Right cardiac atrium (tissue), 5 donors: ENCODE results near the gene GTPBP2. TPM values are rescaled to one million over a fixed set of nuclear protein-coding genes. Genes with fewer than 3 reads are reported as not detected.
"Not testable (repeated sequence)": the region's sequence is repeated elsewhere in the genome, so short reads cannot be mapped to it uniquely, and the experiment has no call there.

ENCODE experiments used
- ATAC-seq, 2 donors: fragments of 200-7000 bp; cut with Tn5 transposase; one replicate each; pipeline versions ENCODE4 v1.8.0 to v1.9.1; 2020; ENCODE audit warnings: moderate library complexity in 2 of 2, mild to moderate bottlenecking in 1 of 2
- DNase-seq, 3 donors: peaks; one replicate each; pipeline ENCODE4 v3.0.0-alpha.2; 2020
- H3K27ac ChIP-seq: one replicate; pipeline ENCODE4 v1.5.1; 2013; ENCODE audit warnings: mild to moderate bottlenecking, low read length, control low read depth, moderate library complexity
- H3K27me3 ChIP-seq: one replicate; pipeline ENCODE4 v1.6.1; 2013; ENCODE audit not compliant: control insufficient read depth, insufficient read depth
- H3K4me1 ChIP-seq: one replicate; pipeline ENCODE4 v1.6.1; 2013; ENCODE audit warnings: low read length; ENCODE audit not compliant: control insufficient read depth, insufficient read depth
- H3K4me3 ChIP-seq: one replicate; pipeline ENCODE4 v1.5.1; 2013; ENCODE audit warnings: low read length, control low read depth
- H3K9me3 ChIP-seq: one replicate; pipeline ENCODE4 v1.6.1; 2013; ENCODE audit warnings: low read length; ENCODE audit not compliant: control insufficient read depth
- WGBS: extraction: QIAGEN DNeasy Blood & Tissue Kit; methylation state at CpG from one replicate; pipeline ENCODE4 v1.1.7; 2013; 5-methylcytosine and 5-hydroxymethylcytosine counted together
- intact Hi-C, 4 donors: fragments of 100-400 bp; cut with DNase I; formaldehyde crosslinking; loops; one replicate each; pipeline versions ENCODE4 v1.11.0 to v1.14.0; 2022 to 2023
- polyA plus RNA-seq: library from polyadenylated mRNA; stranded (reverse); fragments of 200-250 nt; gene quantifications from one replicate; pipeline ENCODE4 v1.2.3, GENCODE V29; 2013
- total RNA-seq, 4 donors: library from RNA; stranded (reverse); fragmentation: NEBNext Ultra II Directional; extraction: Animal tissue kit (Norgen Biotek cat#: 25700); gene quantifications; one replicate each; pipeline ENCODE4 v1.2.1, GENCODE V29; 2021
- donor health status: healthy with polysubstance abuse.
- donor health status: DM: no; HTN: yes; CAD: no.
- donor health status: DM: no; HTN: no; CAD: no.
- donor health status: DM: no; HTN: yes; CAD: no; lungs with severe emphysema.
- donor health status: DM: yes; HTN: yes; CAD: no.

Gene GTPBP2
- total and polyA plus RNA-seq, 5 donors: 21.8 to 30.7 (median 28.2) TPM

GRCh38 chr6:43600595-43600994, 28.5 kb downstream of the GTPBP2 start:
- 97% methylated on average over 2 of the region's 2 CpGs for WGBS
- H3K9me3 ChIP-seq: no peaks in the 10 kb centered on the region
- H3K27me3 ChIP-seq: no peaks in the 10 kb centered on the region
- no peak overlapping the region for H3K4me3 ChIP-seq
- H3K4me1 ChIP-seq: no peaks in the 10 kb centered on the region
- ATAC-seq (no peak), DNase-seq (no peak)
- intact Hi-C loops: no loop called here
- no peak overlapping the region for H3K27ac ChIP-seq

DNA sequence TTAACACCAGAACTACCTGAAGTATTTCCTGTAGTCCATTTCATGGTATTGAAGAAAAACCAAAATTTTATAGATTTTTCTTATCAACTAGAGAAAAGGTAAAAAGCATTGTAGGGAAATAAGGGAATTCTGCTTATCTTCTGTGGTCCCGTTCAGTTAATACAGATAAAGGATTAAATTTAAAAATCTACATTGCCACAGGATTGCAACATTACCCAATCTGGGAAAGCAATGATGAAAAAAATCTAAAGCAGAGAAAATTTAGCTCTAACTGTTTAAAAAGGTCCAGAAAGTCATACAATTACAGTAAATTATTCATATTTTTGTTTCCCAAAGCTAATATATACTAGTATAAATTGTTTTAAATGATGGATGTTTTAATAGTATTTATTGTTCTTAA, 35.1 kb downstream of the GTPBP2 start:
- Histone ChIP-seq H3K27me3 (no peaks in the 10 kb centered on the region), H3K4me3 (no peak overlapping the region), H3K27ac (no peak overlapping the region), H3K4me1 (no peaks in the 10 kb centered on the region), H3K9me3 (no peaks in the 10 kb centered on the region)
- WGBS: 61% methylated on average over 1 of the region's 1 CpG
- no peak for ATAC-seq
- intact Hi-C loops: no loop called here
- no peak for DNase-seq

DNA sequence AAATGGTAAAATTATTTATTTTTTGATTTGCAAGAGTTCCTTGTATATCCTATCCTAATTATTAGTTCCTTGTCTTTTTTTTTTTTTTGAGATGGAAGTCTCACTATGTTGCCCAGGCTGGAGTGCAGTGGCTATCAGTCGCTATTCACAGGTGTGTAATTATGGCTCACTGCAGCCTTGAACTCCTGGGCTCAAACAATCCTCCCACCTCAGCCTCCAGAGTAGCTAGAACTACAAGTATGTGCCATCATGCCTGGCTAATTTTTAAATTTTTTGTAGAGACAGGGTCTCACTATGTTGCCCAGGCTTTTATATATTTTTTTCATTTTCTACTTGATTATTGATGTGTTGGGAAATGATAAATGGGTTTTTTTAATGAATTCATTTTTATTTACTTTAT, 39.5 kb downstream of the GTPBP2 start:
- H3K9me3 ChIP-seq, intact Hi-C loops, H3K27ac ChIP-seq, DNase-seq, H3K4me3 ChIP-seq, H3K4me1 ChIP-seq, H3K27me3 ChIP-seq, ATAC-seq: not testable (repeated sequence)
- 96% methylated on average over 1 of the region's 1 CpG for WGBS

- WGBS: 97% methylated on average over 5 of the region's 5 CpGs
- intact Hi-C loops: no loop called here
- Histone ChIP-seq H3K27me3 (no peaks in the 10 kb centered on the region), H3K4me3 (no peak overlapping the region), H3K4me1 (no peaks in the 10 kb centered on the region), H3K27ac (no peak overlapping the region), H3K9me3 (no peaks in the 10 kb centered on the region)
- no peak for DNase-seq
- no peak for ATAC-seq
These were observed 40.9 kb downstream of the GTPBP2 start for GRCh38 chr6:43588194-43588593.

DNA sequence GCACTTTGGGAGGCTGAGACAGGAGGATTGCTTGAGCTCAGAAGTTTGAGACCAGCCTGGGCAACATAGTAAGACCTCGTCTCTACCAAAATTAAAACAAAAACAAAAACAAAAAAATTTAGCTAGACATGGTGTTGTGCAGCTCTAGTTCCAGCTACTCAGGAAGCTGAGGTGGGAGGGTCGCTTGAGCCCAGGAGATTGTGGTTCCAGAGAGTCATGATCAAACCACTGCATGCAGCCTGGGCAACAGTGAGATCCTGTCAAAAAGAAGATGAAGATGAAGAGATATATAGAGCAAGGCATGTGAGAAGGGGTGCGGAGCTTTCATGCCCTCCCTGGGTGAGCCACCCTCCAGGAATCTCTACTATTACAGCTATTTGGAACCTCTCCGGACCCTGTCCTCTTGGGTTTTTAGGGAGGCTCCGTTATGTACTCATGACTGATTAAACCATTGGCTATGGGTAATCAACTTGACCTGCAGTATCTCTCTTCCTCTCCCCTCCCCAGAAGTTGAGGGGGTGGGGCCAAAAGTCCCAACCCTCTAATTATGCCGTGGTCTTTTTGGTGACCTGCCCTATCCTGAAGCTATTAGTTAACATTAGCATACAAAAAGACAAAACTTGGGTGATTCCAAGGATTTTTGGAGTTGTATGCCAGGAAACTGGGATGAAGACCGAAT, 44.0 kb downstream of the GTPBP2 start:
- no peak for DNase-seq
- H3K4me1 ChIP-seq: no peaks in the 10 kb centered on the region
- no peaks in the 10 kb centered on the region for H3K9me3 ChIP-seq
- WGBS: 95% methylated on average over 7 of the region's 7 CpGs
- H3K27me3 ChIP-seq: no peaks in the 10 kb centered on the region
- no peak overlapping the region for H3K27ac ChIP-seq
- ATAC-seq: no peak
- intact Hi-C loops: no loop called here
- H3K4me3 ChIP-seq: no peak overlapping the region

- Histone ChIP-seq H3K4me3 (no peak overlapping the region), H3K9me3 (no peaks in the 10 kb centered on the region), H3K27me3 (no peaks in the 10 kb centered on the region), H3K27ac (no peak overlapping the region), H3K4me1 (no peaks in the 10 kb centered on the region)
- WGBS: 80% methylated on average over 5 of the region's 5 CpGs
- no peak for ATAC-seq
- intact Hi-C loops: no loop called here
- no peak for DNase-seq
These were observed 46.2 kb downstream of the GTPBP2 start for GRCh38 chr6:43582911-43583310.

- intact Hi-C loops: no loop called here
- WGBS: 76% methylated on average over 2 of the region's 2 CpGs
- Histone ChIP-seq H3K27ac (no peak overlapping the region), H3K27me3 (no peaks in the 10 kb centered on the region), H3K4me1 (no peaks in the 10 kb centered on the region), H3K4me3 (no peak overlapping the region), H3K9me3 (no peaks in the 10 kb centered on the region)
- no peak for DNase-seq
- no peak for ATAC-seq
These were observed 49.9 kb downstream of the GTPBP2 start for GRCh38 chr6:43579171-43579570.

DNA sequence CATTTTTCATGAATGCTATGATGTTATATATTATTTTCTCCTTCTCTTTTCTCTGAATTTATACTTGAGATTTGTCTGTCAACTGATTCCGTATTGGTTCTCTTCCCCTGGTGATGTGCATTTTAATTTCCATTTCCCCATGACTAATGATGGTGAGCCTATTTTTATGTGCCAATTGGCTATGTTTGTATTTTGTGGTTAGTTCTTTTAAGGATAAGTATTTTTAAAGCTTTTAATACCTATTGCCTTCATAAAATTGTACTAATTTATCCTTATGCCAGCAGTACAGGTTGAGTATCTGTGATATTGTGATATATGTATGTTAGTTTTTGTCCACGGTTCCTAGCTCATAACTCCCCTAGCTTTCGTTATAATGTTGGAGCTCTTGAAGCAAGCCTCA, 50.3 kb downstream of the GTPBP2 start:
- DNase-seq: no peak
- ATAC-seq: no peak
- no peak overlapping the region for H3K27ac ChIP-seq
- no peaks in the 10 kb centered on the region for H3K4me1 ChIP-seq
- no peaks in the 10 kb centered on the region for H3K9me3 ChIP-seq
- intact Hi-C loops: no loop called here
- 86% methylated on average over 3 of the region's 3 CpGs for whole genome bisulfite sequencing
- no peaks in the 10 kb centered on the region for H3K27me3 ChIP-seq
- H3K4me3 ChIP-seq: no peak overlapping the region

- no peaks in the 10 kb centered on the region for H3K27me3 ChIP-seq
- H3K4me1 ChIP-seq: no peaks in the 10 kb centered on the region
- intact Hi-C loops: no loop called here
- peak within 1 kb of the TSS; percentile 65 for H3K4me3 ChIP-seq
- under 1% methylated on average over 76 of the region's 76 CpGs for WGBS
- ATAC-seq (peak; percentile 100), DNase-seq (peak; percentile 94 to 97 (median 97))
- no peaks in the 10 kb centered on the region for H3K9me3 ChIP-seq
- H3K27ac ChIP-seq: peak within 1 kb of the TSS; percentile 49
These were observed 53.1 kb downstream of the GTPBP2 start, which contains the start of the genes POLH and XPO5 for GRCh38 chr6:43575772-43576551. TSS of gene POLH (plus strand) at chr6:43576185. CDS start at chr6:43582320, 6,135 bp downstream. TSS of gene XPO5 (minus strand) at chr6:43576038. CDS start at chr6:43575864, 174 bp downstream.

DNA sequence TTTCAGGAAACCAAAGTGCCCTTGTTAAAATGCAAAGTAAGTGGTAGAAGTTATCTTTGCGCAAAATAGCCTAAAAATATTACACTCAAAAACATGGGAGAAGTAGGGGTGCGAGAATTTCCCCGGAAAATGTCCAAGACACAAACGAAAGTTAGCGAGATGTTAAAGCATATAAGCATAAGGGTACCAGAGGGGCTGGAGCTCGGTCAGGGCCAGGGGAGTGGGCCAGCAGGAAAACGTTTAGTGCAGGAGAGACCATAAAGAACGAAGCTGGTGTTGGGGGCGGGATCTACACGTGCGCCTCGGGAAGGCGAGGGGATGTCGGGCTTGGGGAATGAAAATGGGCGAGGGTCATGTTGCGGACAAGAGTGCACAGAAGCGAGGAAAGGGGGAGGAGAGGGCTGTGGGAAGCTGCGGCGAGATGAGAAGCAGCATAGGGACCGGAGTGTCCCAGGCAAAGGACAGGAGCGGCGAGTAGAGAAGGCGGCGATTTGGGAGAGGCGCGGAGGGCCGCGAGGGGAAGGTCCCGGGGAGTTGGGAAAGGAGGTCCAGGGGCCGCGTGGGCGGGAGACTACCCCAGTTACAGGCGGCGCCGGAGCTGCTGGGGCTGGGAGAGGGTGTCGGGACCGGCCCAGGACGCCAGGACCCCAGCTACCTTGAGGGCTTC, 53.8 kb downstream of the GTPBP2 start:
- intact Hi-C loops: no loop called here
- no peaks in the 10 kb centered on the region for H3K4me1 ChIP-seq

GRCh38 chr6:43572015-43572414, 57.0 kb downstream of the GTPBP2 start:
- Histone ChIP-seq H3K4me1 (no peaks in the 10 kb centered on the region), H3K9me3 (no peaks in the 10 kb centered on the region), H3K27me3 (no peaks in the 10 kb centered on the region), H3K27ac (no peak overlapping the region), H3K4me3 (no peak overlapping the region)
- ATAC-seq (no peak), DNase-seq (no peak)
- intact Hi-C loops: no loop called here
- 96% methylated on average over 4 of the region's 4 CpGs for WGBS

More for the DNA sequence above, 53.8 kb downstream of the GTPBP2 start:
- no peaks in the 10 kb centered on the region for H3K9me3 ChIP-seq
- no peaks in the 10 kb centered on the region for H3K27me3 ChIP-seq
- under 1% methylated on average over 38 of the region's 38 CpGs for WGBS
- DNase-seq: peak in 1 of 3 donors; percentile 78
- H3K4me3 ChIP-seq: peak overlapping the region; percentile 65
- peak; percentile 65 to 71 for ATAC-seq
- no peak overlapping the region for H3K27ac ChIP-seq
